HG02973 (cell line): ENCODE measurements around the gene ZNF462.
"Not testable (repeated sequence)": the region's sequence is repeated elsewhere in the genome, so short reads cannot be mapped to it uniquely, and the experiment has no call there.

Source experiments
- ATAC-seq: cut with Tn5 transposase; IDR thresholded peaks from one replicate; pipeline ENCODE4 v1.9.1; 2021; ENCODE audit warnings: moderate library complexity; ENCODE audit not compliant: unreplicated experiment

Gene ZNF462

GRCh38 chr9:106960258-106960657 lies 97.3 kb downstream of the ZNF462 start:
- ATAC-seq: no peak

- ATAC-seq: no peak
Observed at GRCh38 chr9:106961623-106962022, 98.7 kb downstream of the ZNF462 start.

- no peak for ATAC-seq
Observed at GRCh38 chr9:106962122-106962521, 99.2 kb downstream of the ZNF462 start.

- ATAC-seq: no peak
Observed at GRCh38 chr9:106962615-106963363, 99.8 kb downstream of the ZNF462 start.

DNA sequence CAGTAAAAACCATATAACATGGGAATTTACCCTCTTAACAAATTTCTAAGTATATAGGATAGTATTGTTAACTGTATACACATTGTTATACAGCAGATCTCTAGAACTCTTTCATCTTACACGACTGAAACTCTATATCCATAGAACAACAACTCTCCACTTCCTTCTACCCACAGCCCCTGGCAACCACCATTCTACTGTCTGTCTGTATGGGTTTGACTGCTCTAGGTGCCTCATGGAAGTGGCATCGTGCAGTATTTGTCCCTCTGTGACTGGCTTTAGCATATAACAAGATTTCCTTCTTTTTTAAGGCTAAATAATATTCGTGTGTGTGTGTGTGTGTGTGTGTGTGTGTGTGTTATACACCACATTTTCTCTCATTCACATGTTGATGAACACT lies 100.7 kb downstream of the ZNF462 start:
- no peak for ATAC-seq

DNA sequence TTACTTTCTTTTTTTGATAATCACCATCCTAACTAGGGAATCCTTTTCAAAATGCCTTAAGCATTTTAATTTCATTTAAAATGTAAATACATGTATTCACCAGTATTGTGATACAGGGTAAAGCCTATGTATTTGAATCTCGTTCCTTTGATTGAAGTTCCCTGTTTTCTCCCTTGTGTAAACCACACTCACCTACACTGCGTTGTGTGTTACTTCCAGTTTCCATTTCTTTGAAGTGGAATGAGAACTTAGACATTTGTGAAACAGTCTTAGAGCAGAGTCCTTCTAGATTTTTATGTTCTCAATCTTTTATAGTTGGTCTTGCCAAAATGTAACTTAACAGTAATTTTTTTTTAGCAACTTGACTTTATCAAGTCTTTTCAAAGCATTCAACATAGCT lies 101.4 kb downstream of the ZNF462 start:
- no peak for ATAC-seq

DNA sequence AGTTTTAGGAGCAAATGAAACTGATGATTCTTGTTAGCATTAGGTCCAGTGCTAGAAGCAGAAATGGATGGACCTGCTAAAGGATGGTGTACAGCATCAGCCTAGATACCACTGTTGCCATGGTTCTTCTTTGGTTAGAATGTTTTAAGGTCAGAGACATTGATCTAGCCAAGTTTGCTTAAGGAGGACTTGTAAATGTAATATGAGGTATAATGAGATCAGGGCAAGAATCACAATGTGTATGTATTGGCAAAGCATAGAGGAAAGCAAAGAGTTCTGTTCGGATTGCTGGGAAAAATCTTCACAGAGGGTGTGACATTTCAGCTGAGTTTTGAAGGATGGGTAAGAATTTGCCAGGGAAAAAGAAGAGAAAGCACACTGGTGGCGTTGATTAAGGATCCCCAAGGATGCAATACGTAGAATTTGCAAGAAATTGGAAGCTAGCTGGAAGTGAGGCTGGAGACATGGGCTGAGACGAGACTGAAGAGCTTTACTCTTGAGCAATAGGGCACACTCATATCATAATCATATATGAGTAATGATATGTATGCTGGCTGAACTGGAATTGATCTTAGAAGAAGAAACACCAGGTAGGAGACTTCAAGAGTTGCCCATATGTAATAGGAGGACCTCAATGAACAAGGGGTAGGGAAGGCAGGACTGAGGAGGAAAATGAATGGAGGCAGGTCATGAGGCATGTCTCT lies 102.0 kb downstream of the ZNF462 start:
- ATAC-seq: no peak

GRCh38 chr9:106966481-106966880 lies 103.5 kb downstream of the ZNF462 start:
- ATAC-seq: no peak

DNA sequence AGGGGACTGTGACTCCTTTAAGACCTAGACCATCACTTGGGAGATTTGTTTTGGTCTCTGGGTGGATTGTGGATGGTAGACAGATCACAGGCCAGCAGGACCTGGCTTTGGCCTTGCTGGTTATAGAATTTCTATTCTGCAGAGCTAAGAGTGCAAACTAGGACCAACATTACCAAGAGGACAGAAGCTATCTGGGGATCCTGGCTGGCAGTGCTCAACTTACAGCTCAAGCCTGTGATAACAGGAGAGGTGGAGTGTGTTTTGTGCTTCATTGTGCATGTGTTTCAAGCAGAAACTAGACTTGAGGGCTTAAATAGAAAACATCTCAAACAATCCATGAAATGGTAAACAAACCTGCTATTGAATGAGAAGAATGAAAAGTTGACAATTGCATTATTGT lies 106.7 kb downstream of the ZNF462 start:
- no peak for ATAC-seq

- no peak for ATAC-seq
Observed at GRCh38 chr9:106970219-106970975, 107.4 kb downstream of the ZNF462 start.

GRCh38 chr9:106970976-106971457 lies 108.1 kb downstream of the ZNF462 start:
- ATAC-seq: no peak

- no peak for ATAC-seq
Observed at GRCh38 chr9:106972082-106972481, 109.1 kb downstream of the ZNF462 start.

GRCh38 chr9:106974341-106974740 lies 111.4 kb downstream of the ZNF462 start:
- ATAC-seq: no peak

GRCh38 chr9:106976772-106977171 lies 113.8 kb downstream of the ZNF462 start:
- ATAC-seq: no peak

GRCh38 chr9:106980551-106981101 lies 117.7 kb downstream of the ZNF462 start:
- ATAC-seq: no peak

GRCh38 chr9:106981396-106982287 lies 118.7 kb downstream of the ZNF462 start:
- ATAC-seq: peak; percentile 73

GRCh38 chr9:106982636-106983035 lies 119.7 kb downstream of the ZNF462 start:
- ATAC-seq: no peak

DNA sequence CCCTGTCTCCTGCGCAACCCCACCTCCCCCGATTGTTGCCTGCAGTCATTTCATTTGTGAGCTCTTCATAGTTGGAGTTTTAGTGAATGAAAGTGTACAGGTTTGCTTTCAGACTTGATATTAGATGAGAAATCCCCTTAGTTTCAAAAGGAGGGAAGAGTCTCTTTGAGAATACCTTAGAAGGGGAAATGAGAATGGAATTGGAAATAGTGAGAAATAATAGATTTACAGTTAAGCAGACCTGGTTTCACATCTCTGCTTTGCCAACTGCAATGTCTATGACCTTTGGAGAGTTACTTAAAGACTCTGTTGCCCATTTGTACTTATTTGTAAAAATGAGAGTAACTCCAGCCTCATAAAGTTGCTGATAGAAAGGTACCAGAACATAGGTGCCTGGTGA lies 120.4 kb downstream of the ZNF462 start:
- ATAC-seq: no peak

GRCh38 chr9:106989904-106990303 lies 126.9 kb downstream of the ZNF462 start:
- not testable (repeated sequence) for ATAC-seq

GRCh38 chr9:106992186-106992585 lies 129.2 kb downstream of the ZNF462 start:
- no peak for ATAC-seq
